Stimulated activated CD8-positive, alpha-beta memory T cell treated with anti-CD3 and anti-CD28 coated beads, Interleukin-7, amount 100 ng/mL, for 1 hour (primary cell): ENCODE data around the gene BPNT1.
"Not testable (repeated sequence)": the region's sequence is repeated elsewhere in the genome, so short reads cannot be mapped to it uniquely, and the experiment has no call there.

Experiments used
- DNase-seq, 2 donors: peaks; one replicate each; pipeline ENCODE4 v3.0.0-alpha.2; 2020; ENCODE audit warnings: low read depth in 2 of 2

BPNT1 gene

GRCh38 chr1:220077887-220078286, 11.7 kb downstream of the BPNT1 start:
- DNase-seq = no peak

GRCh38 chr1:220076861-220077762, 12.5 kb downstream of the BPNT1 start:
- DNase-seq = no peak

- DNase-seq = no peak
Observed at GRCh38 chr1:220067269-220068204, 22.1 kb downstream of the BPNT1 start.

- DNase-seq = no peak
Observed at GRCh38 chr1:220062629-220063028, 27.0 kb downstream of the BPNT1 start.

- no peak for DNase-seq
Observed at GRCh38 chr1:220060876-220061275, 28.7 kb downstream of the BPNT1 start.

GRCh38 chr1:220056374-220056773, 33.2 kb downstream of the BPNT1 start:
- no peak for DNase-seq

GRCh38 chr1:220046052-220046930, 43.3 kb downstream of the BPNT1 start, which contains the start of gene EPRS1:
Gene EPRS1, minus strand, starts transcription at chr1:220046505. Its CDS starts 117 bp downstream, at chr1:220046388.
- peak; percentile 84 to 88 for DNase-seq

GRCh38 chr1:220045356-220046051, 44.1 kb downstream of the BPNT1 start:
- no peak for DNase-seq

GRCh38 chr1:220044678-220045355, 44.8 kb downstream of the BPNT1 start:
- DNase-seq = no peak

- no peak for DNase-seq
Observed at GRCh38 chr1:220043646-220044045, 45.9 kb downstream of the BPNT1 start.

- no peak for DNase-seq
Observed at GRCh38 chr1:220040028-220040596, 49.5 kb downstream of the BPNT1 start.

- DNase-seq = no peak
Observed at GRCh38 chr1:220038640-220039039, 50.9 kb downstream of the BPNT1 start.

GRCh38 chr1:220037810-220038209, 51.8 kb downstream of the BPNT1 start:
- DNase-seq = not testable (repeated sequence)

- no peak for DNase-seq
Observed at GRCh38 chr1:220032911-220033310, 56.7 kb downstream of the BPNT1 start.

- DNase-seq = no peak
Observed at GRCh38 chr1:220031287-220031686, 58.3 kb downstream of the BPNT1 start.

- DNase-seq = no peak
Observed at GRCh38 chr1:220028346-220028895, 61.2 kb downstream of the BPNT1 start.

GRCh38 chr1:220019071-220019470, 70.5 kb downstream of the BPNT1 start:
- DNase-seq = no peak

GRCh38 chr1:220013497-220013896, 76.1 kb downstream of the BPNT1 start:
- DNase-seq = no peak

- no peak for DNase-seq
Observed at GRCh38 chr1:220012259-220012658, 77.3 kb downstream of the BPNT1 start.
